ENCODE results near the gene PCDHB11.
"Not testable (repeated sequence)": the region's sequence is repeated elsewhere in the genome, so short reads cannot be mapped to it uniquely, and the experiment has no call there.

PCDHB11 gene

GRCh38 chr5:141199359-141200235 lies at the start of gene PCDHB11:
Gene PCDHB11, plus strand, starts transcription at chr5:141199627. Its CDS starts 148 bp downstream, at chr5:141199775.
- FAIRE-seq (no peak), DNase-seq (ENCODE audit: low spot score) (no peak)

GRCh38 chr5:141149812-141150211 lies 49.6 kb upstream of the PCDHB11 start, which contains the start of gene PCDHB6:
Gene PCDHB6, plus strand, starts transcription at chr5:141150057. Its CDS starts 201 bp downstream, at chr5:141150258.
- DNase-seq (ENCODE audit: low spot score) (no peak), FAIRE-seq (no peak)

- FAIRE-seq (no peak), DNase-seq (ENCODE audit: low spot score) (no peak)
Measured at GRCh38 chr5:141150224-141150992, 49.0 kb upstream of the PCDHB11 start.

- no peak for DNase-seq (ENCODE audit: low spot score)
- FAIRE-seq, result no peak
Measured at GRCh38 chr5:141150993-141151325, 48.5 kb upstream of the PCDHB11 start.

- not testable (repeated sequence) for DNase-seq (ENCODE audit: low spot score); FAIRE-seq
Measured at GRCh38 chr5:141151632-141152031, 47.8 kb upstream of the PCDHB11 start.

- FAIRE-seq; DNase-seq (ENCODE audit: low spot score): not testable (repeated sequence)
Measured at GRCh38 chr5:141152096-141152495, 47.3 kb upstream of the PCDHB11 start.

GRCh38 chr5:141155540-141156374 lies 43.7 kb upstream of the PCDHB11 start:
- FAIRE-seq, result no peak

GRCh38 chr5:141157356-141157755 lies 42.1 kb upstream of the PCDHB11 start:
- not testable (repeated sequence) for DNase-seq (ENCODE audit: low spot score); FAIRE-seq

More at GRCh38 chr5:141155540-141156374, 43.7 kb upstream of the PCDHB11 start:
- DNase-seq (ENCODE audit: low spot score), result no peak

GRCh38 chr5:141157901-141158300 lies 41.5 kb upstream of the PCDHB11 start:
- not testable (repeated sequence) for DNase-seq (ENCODE audit: low spot score); FAIRE-seq

- FAIRE-seq (no peak), DNase-seq (ENCODE audit: low spot score) (peak; percentile 14)
Measured at GRCh38 chr5:141172381-141173204, 26.8 kb upstream of the PCDHB11 start, which contains the start of gene PCDHB7. Gene PCDHB7, plus strand, starts transcription at chr5:141172644. Its CDS starts 192 bp downstream, at chr5:141172836.

- DNase-seq (ENCODE audit: low spot score); FAIRE-seq: not testable (repeated sequence)
Measured at GRCh38 chr5:141174291-141175104, 24.9 kb upstream of the PCDHB11 start.

- DNase-seq (ENCODE audit: low spot score), result no peak
- no peak for FAIRE-seq
Measured at GRCh38 chr5:141175933-141176332, 23.5 kb upstream of the PCDHB11 start.

- not testable (repeated sequence) for DNase-seq (ENCODE audit: low spot score); FAIRE-seq
Measured at GRCh38 chr5:141177577-141178191, 21.7 kb upstream of the PCDHB11 start, which contains the start of gene PCDHB8. Gene PCDHB8, plus strand, starts transcription at chr5:141177790. Its CDS starts 245 bp downstream, at chr5:141178035.

- not testable (repeated sequence) for DNase-seq (ENCODE audit: low spot score); FAIRE-seq
Measured at GRCh38 chr5:141179371-141179770, 20.1 kb upstream of the PCDHB11 start.

- not testable (repeated sequence) for FAIRE-seq; DNase-seq (ENCODE audit: low spot score)
Measured at GRCh38 chr5:141179876-141180275, 19.6 kb upstream of the PCDHB11 start.

GRCh38 chr5:141180313-141180712 lies 19.1 kb upstream of the PCDHB11 start:
- FAIRE-seq, result no peak
- no peak for DNase-seq (ENCODE audit: low spot score)

GRCh38 chr5:141182248-141182647 lies 17.2 kb upstream of the PCDHB11 start, which contains the start of gene PCDHB16:
Gene PCDHB16, plus strand, starts transcription at chr5:141182387. Its CDS starts 173 bp downstream, at chr5:141182560.
- DNase-seq (ENCODE audit: low spot score) (no peak), FAIRE-seq (no peak)

- not testable (repeated sequence) for FAIRE-seq; DNase-seq (ENCODE audit: low spot score)
Measured at GRCh38 chr5:141184117-141184855, 15.1 kb upstream of the PCDHB11 start.

Data from RCC 7860 (cell line).